ENCODE data around the gene PUS7. TPM values are rescaled to one million over a fixed set of nuclear protein-coding genes. Genes with fewer than 3 reads are reported as not detected.
"Not testable (repeated sequence)": the region's sequence is repeated elsewhere in the genome, so short reads cannot be mapped to it uniquely, and the experiment has no call there.

The PUS7 gene
- polyA plus RNA-seq, 1 of the 3 experiments (the other 2 are of a cell fraction), result 18.8 TPM

- Histone ChIP-seq H3F3A (replicated peaks; ENCODE audit: insufficient read depth) (peaks cover 14% of the 10 kb centered on the region), H3K79me2 (ENCODE audit: insufficient read depth) (peaks cover 54% of the 10 kb centered on the region), H3K36me3 (replicated peaks in 1 of 2; ENCODE audit: control insufficient read depth in 1 of 2, insufficient read depth in 2 of 2, low read length in 1 of 2) (peaks cover 0 to 9% of the 10 kb centered on the region in 2 experiments), H4K20me1 (ENCODE audit: insufficient read depth) (0 out of 2 replicates have a peak, but pooled peaks cover 3% of the 10 kb centered on the region), H3K27me3 (ENCODE audit: insufficient read depth) (no peaks in the 10 kb centered on the region), H3K9me2 (no peaks in the 10 kb centered on the region), H2AFZ (ENCODE audit: low read depth) (peak overlapping the region; percentile 69), H3K4me1 (ENCODE audit: control insufficient read depth in 1 of 2, insufficient read depth in 2 of 2, low read depth in 1 of 2, low read length in 1 of 2) (peaks cover 3 to 5% of the 10 kb centered on the region in 2 experiments; a peak in 1 of 4 replicates), H3K27ac (ENCODE audit: low read depth in 2 of 2, low read length in 1 of 2) (peak overlapping the region; percentile 79 to 80), H3K9me3 (no peaks in the 10 kb centered on the region), H3K4me3 (ENCODE audit: low read depth in 2 of 2, low read length in 1 of 2) (peak overlapping the region; percentile 61 to 90), H3K9ac (peak overlapping the region; percentile 87), H3K4me2 (peak overlapping the region; percentile 92)
- ChIA-PET POLR2A (no interaction called here), CTCF (interaction anchor here (1.0 kb wide), 1 partner anchor 8 kb away, joined by 3 read pairs; no protein-coding TSS in a partner anchor)
- WGBS (ENCODE audit: low lambda C conversion rate), result 8% methylated on average over 25 of the region's 25 CpGs
- peak; percentile 86 for DNase-seq
- TF ChIP-seq TAF1 (IDR thresholded peaks at IDR 0.05; ENCODE audit: borderline replicate concordance, low read depth, low read length) (no peak), MAX (IDR thresholded peaks at IDR 0.05; ENCODE audit: low read depth) (peak; percentile 96), MXI1 (IDR thresholded peaks at IDR 0.05; ENCODE audit: low read depth, low read length) (peak; percentile 99), ZBTB33 (IDR thresholded peaks at IDR 0.05; ENCODE audit: borderline replicate concordance, low read depth) (no peak), RCOR1 (IDR thresholded peaks at IDR 0.05; ENCODE audit: low read length) (no peak), USF1 (IDR thresholded peaks at IDR 0.05; ENCODE audit: borderline replicate concordance, low read depth) (peak; percentile 63; the same call in 1 of the 2 replicates), RFX5 (IDR thresholded peaks at IDR 0.05; ENCODE audit: low read length) (no peak), SIN3A (IDR thresholded peaks at IDR 0.05; ENCODE audit: borderline replicate concordance, low read depth, low read length) (peak; percentile 51; the same call in 1 of the 2 replicates), NFIC (IDR thresholded peaks at IDR 0.05; ENCODE audit: borderline replicate concordance) (no peak), GATA2 (CRISPR knock-in tag; IDR thresholded peaks at IDR 0.05) (no peak)
Observed at GRCh38 chr7:105521027-105521716, 899 bp downstream of the PUS7 start.

GRCh38 chr7:105520620-105521019 lies 1.5 kb downstream of the PUS7 start:
- WGBS (ENCODE audit: low lambda C conversion rate), result 98% methylated on average over 7 of the region's 7 CpGs
- H3K36me3 ChIP-seq (replicated peaks in 1 of 2; ENCODE audit: control insufficient read depth in 1 of 2, insufficient read depth in 2 of 2, low read length in 1 of 2), result peaks cover 0 to 13% of the 10 kb centered on the region in 2 experiments
- H3K9me3 ChIP-seq; H2AFZ ChIP-seq (ENCODE audit: low read depth); H3K27ac ChIP-seq (ENCODE audit: low read depth in 2 of 2, low read length in 1 of 2); H3K27me3 ChIP-seq (ENCODE audit: insufficient read depth); H4K20me1 ChIP-seq (ENCODE audit: insufficient read depth); DNase-seq; H3K9me2 ChIP-seq; POLR2A ChIA-PET; H3K4me1 ChIP-seq (ENCODE audit: control insufficient read depth in 1 of 2, insufficient read depth in 2 of 2, low read depth in 1 of 2, low read length in 1 of 2): not testable (repeated sequence)
- CTCF ChIA-PET, result interaction anchor here (1.0 to 3.3 kb wide), 2 partner anchors 9 to 11 kb away, joined by 3 to 13 read pairs; partner anchors contain the start of gene RINT1
- peaks cover 17% of the 10 kb centered on the region for H3F3A ChIP-seq (replicated peaks; ENCODE audit: insufficient read depth)
- peak overlapping the region; percentile 92 for H3K4me2 ChIP-seq
- H3K4me3 ChIP-seq (ENCODE audit: low read depth in 2 of 2, low read length in 1 of 2), result peak overlapping the region; percentile 61 to 90; a peak in 3 of 4 replicates
- H3K79me2 ChIP-seq (ENCODE audit: insufficient read depth), result peaks cover 59% of the 10 kb centered on the region
- H3K9ac ChIP-seq, result peak overlapping the region; percentile 87; the same call in 1 of the 2 replicates
